Activated naive CD8-positive, alpha-beta T cell (primary cell): ENCODE measurements around the gene BST2.
"Not testable (repeated sequence)": the region's sequence is repeated elsewhere in the genome, so short reads cannot be mapped to it uniquely, and the experiment has no call there.

Experiments
- H3K27ac Mint-ChIP-seq: one replicate; pipeline ENCODE4 v1.8.0; 2021; ENCODE audit warnings: mixed read lengths
- H3K27me3 Mint-ChIP-seq: one replicate; pipeline ENCODE4 v1.8.0; 2021; ENCODE audit warnings: mixed read lengths
- H3K36me3 Mint-ChIP-seq: one replicate; pipeline ENCODE4 v1.8.0; 2021; ENCODE audit warnings: mixed read lengths
- H3K4me1 Mint-ChIP-seq: one replicate; pipeline ENCODE4 v1.8.0; 2021; ENCODE audit warnings: low read depth, mixed read lengths
- H3K4me3 Mint-ChIP-seq: one replicate; pipeline ENCODE4 v1.8.0; 2021; ENCODE audit warnings: mild to moderate bottlenecking, mixed read lengths
- H3K9me3 Mint-ChIP-seq: one replicate; pipeline ENCODE4 v1.8.0; 2021; ENCODE audit warnings: low read depth, mixed read lengths

The BST2 gene

DNA sequence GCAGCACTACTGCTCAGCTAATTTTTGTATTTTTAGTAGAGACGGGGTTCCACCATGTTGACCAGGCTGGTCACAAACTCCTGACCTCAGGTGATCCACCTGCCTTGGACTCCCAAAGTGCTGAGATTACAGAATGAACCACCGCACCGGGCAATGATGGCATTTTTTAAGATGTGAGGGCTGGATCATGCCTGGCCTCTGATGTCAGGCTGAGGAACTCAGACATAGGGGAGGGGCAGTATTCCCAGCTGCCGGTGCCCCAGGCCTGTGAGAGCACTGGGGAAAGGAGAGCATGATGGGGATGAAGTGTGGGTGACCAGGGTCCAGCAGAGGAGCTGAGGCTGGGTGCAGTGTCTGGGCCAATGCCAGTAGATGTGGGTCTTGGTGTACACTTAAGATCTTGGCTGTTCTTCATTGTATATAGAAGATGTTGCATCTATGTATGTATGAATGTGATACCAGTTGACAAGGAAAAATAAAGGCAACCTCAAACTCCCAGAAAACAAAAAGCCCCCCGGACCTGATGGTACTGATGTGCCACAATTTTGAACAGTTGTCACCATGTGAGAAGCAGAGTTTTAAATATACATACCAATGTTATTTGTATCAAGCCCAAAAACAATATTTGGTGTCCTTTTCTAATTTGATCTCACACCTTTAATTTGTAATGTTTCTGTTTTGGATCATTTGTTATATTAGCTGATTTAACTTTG lies 24.8 kb downstream of the BST2 start:
- peaks cover 3% of the 10 kb centered on the region for H3K36me3 Mint-ChIP-seq
- H3K27me3 Mint-ChIP-seq, result peaks cover 2% of the 10 kb centered on the region
- H3K9me3 Mint-ChIP-seq, result no peaks in the 10 kb centered on the region
- H3K4me3 Mint-ChIP-seq, result no peak overlapping the region
- no peak overlapping the region for H3K27ac Mint-ChIP-seq
- H3K4me1 Mint-ChIP-seq, result peaks cover 7% of the 10 kb centered on the region

GRCh38 chr19:17379221-17379631 lies 26.2 kb downstream of the BST2 start:
- H3K27ac Mint-ChIP-seq, result no peak overlapping the region
- no peak overlapping the region for H3K4me3 Mint-ChIP-seq
- H3K4me1 Mint-ChIP-seq, result peaks cover 7% of the 10 kb centered on the region
- H3K27me3 Mint-ChIP-seq, result peaks cover 2% of the 10 kb centered on the region
- H3K9me3 Mint-ChIP-seq, result no peaks in the 10 kb centered on the region
- H3K36me3 Mint-ChIP-seq, result peaks cover 3% of the 10 kb centered on the region

DNA sequence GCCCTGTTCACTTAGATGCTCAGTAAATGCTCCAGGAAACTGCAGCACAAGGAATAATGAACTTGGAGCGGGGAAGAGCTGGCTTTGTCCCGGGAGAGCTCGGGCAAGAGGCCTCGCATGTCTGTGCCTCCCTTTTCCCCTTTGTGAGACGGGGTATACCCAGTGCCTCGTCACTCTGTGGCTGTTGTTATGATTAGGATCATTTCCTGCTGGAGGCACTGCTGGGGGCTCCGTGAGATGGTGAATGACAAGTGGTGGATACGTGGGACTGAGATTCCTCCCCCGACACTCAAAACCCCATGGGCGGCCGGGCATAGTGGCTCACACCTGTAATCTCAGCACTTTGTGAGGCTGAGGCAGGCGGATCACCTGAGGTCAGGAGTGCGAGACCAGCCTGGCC lies 27.2 kb downstream of the BST2 start:
- Mint-ChIP-seq H3K36me3 (peaks cover 3% of the 10 kb centered on the region), H3K27ac (no peak overlapping the region), H3K4me3 (no peak overlapping the region), H3K4me1 (peaks cover 5% of the 10 kb centered on the region), H3K9me3 (no peaks in the 10 kb centered on the region), H3K27me3 (peaks cover 2% of the 10 kb centered on the region)

GRCh38 chr19:17376935-17377600 lies 28.4 kb downstream of the BST2 start, which contains the start of gene PLVAP:
Gene PLVAP, minus strand, starts transcription at chr19:17377342. Its CDS starts 54 bp downstream, at chr19:17377288.
- Mint-ChIP-seq H3K36me3 (peaks cover 3% of the 10 kb centered on the region), H3K4me3 (no peak within 1 kb of the TSS), H3K27me3 (peaks cover 2% of the 10 kb centered on the region), H3K4me1 (no peaks in the 10 kb centered on the region), H3K9me3 (no peaks in the 10 kb centered on the region), H3K27ac (no peak within 1 kb of the TSS)

DNA sequence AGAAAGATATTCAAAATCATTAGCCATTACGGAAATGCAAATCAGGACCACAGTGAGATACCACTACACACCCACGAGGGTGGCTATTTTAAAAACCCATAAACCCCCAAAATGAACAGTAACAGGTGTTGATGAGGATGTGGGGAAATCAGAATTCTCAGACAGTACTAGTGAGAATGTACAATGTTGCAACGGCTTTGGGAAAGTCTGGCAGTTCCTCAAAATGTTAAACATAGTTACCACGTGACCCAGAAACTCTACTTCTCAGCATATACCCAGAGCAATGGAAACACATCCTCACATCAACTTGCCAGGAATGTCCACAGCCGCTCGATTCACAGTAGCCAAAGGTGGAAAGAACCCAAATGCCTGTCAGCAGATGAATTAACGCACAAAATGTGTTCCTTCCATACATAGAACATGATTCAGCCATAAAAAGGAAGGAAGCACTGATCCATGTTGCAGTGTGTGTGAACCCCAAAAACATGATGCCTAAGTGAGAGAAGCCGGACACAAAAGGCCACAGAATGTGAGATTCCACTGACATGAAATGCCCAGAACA lies 35.3 kb downstream of the BST2 start:
- H3K4me1 Mint-ChIP-seq, result no peaks in the 10 kb centered on the region
- peaks cover 3% of the 10 kb centered on the region for H3K27me3 Mint-ChIP-seq
- H3K9me3 Mint-ChIP-seq, result no peaks in the 10 kb centered on the region
- no peaks in the 10 kb centered on the region for H3K36me3 Mint-ChIP-seq
- H3K27ac Mint-ChIP-seq, result no peak overlapping the region
- H3K4me3 Mint-ChIP-seq, result no peak overlapping the region

- Mint-ChIP-seq H3K27me3 (peaks cover 5% of the 10 kb centered on the region), H3K4me3 (no peak overlapping the region), H3K9me3 (no peaks in the 10 kb centered on the region), H3K36me3 (no peaks in the 10 kb centered on the region), H3K27ac (no peak overlapping the region), H3K4me1 (no peaks in the 10 kb centered on the region)
These were observed 40.1 kb downstream of the BST2 start for GRCh38 chr19:17365361-17365760.

- not testable (repeated sequence) for H3K9me3 Mint-ChIP-seq, H3K27ac Mint-ChIP-seq, H3K27me3 Mint-ChIP-seq, H3K4me3 Mint-ChIP-seq, H3K36me3 Mint-ChIP-seq, H3K4me1 Mint-ChIP-seq
These were observed 41.4 kb downstream of the BST2 start for GRCh38 chr19:17363852-17364605.

GRCh38 chr19:17359905-17360800 lies 45.3 kb downstream of the BST2 start:
- Mint-ChIP-seq H3K27ac (no peak overlapping the region), H3K4me3 (no peak overlapping the region), H3K9me3 (no peaks in the 10 kb centered on the region), H3K27me3 (peaks cover 2% of the 10 kb centered on the region), H3K36me3 (no peaks in the 10 kb centered on the region), H3K4me1 (no peaks in the 10 kb centered on the region)

GRCh38 chr19:17358395-17358794 lies 47.0 kb downstream of the BST2 start:
- Mint-ChIP-seq H3K4me1 (no peaks in the 10 kb centered on the region), H3K36me3 (no peaks in the 10 kb centered on the region), H3K9me3 (no peaks in the 10 kb centered on the region), H3K27me3 (peaks cover 1% of the 10 kb centered on the region), H3K4me3 (no peak overlapping the region), H3K27ac (no peak overlapping the region)

DNA sequence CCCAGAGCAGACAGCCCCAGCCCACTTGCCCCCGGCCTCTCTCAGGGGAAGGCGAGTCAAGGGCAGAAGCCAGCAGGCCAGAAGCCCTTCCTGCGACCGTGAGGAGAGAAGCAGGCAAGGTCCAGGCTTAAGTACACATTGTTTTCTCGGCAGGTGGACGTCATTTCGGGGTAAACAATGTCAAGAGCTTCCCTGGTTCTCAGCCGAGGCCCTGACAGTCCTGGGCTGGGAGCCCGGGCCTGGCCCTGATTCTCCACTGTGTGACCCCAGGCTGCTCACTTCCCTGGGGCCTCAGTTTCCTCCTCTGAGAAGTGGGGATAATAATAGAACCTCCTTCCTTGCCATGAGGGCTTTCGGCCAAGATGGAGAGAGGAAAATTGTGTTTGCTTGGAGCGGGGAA lies 47.7 kb downstream of the BST2 start:
- H3K4me3 Mint-ChIP-seq, result no peak overlapping the region
- no peaks in the 10 kb centered on the region for H3K36me3 Mint-ChIP-seq
- H3K27ac Mint-ChIP-seq, result no peak overlapping the region
- no peaks in the 10 kb centered on the region for H3K4me1 Mint-ChIP-seq
- peaks cover 3% of the 10 kb centered on the region for H3K27me3 Mint-ChIP-seq
- no peaks in the 10 kb centered on the region for H3K9me3 Mint-ChIP-seq

DNA sequence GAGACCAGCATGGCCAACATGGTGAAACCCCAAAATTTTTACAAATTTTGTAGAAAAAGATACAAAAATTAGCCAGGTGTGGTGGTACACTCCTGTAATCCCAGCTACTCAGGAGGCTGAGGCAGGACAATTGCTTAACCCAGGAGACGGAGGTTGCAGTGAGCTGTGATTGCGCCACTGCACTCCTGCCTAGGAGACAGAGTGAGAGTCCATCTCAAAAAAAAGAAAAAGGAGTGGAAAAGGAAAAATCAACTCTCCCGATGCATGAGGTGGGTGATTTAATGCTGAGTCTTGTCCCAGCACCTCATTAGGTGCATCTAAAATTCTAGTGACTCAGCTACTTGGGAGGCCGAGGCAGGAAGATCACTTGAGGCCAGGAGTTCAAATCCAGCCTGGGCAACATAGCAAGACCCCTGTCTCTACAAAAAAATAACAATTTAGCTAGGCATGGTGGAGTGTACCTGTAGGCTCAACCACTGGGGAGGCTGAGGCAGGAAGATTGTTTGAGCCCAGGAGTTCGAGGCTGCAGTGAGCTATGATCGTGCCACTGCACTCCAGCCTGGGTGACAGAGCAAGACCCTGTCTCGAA lies 48.3 kb downstream of the BST2 start:
- H3K9me3 Mint-ChIP-seq, result no peaks in the 10 kb centered on the region
- no peaks in the 10 kb centered on the region for H3K4me1 Mint-ChIP-seq
- no peak overlapping the region for H3K27ac Mint-ChIP-seq
- H3K36me3 Mint-ChIP-seq, result no peaks in the 10 kb centered on the region
- H3K4me3 Mint-ChIP-seq, result no peak overlapping the region
- peaks cover 4% of the 10 kb centered on the region for H3K27me3 Mint-ChIP-seq

GRCh38 chr19:17353386-17353785 lies 52.0 kb downstream of the BST2 start:
- Mint-ChIP-seq H3K27ac (no peak overlapping the region), H3K4me1 (peaks cover 5% of the 10 kb centered on the region), H3K27me3 (peaks cover 15% of the 10 kb centered on the region), H3K9me3 (no peaks in the 10 kb centered on the region), H3K4me3 (no peak overlapping the region), H3K36me3 (no peaks in the 10 kb centered on the region)
